Neural cell (in vitro differentiated cells): ENCODE measurements around the gene DOK5.

Experiments
- CTCF ChIP-seq: fragments of 450-650 bp; IDR thresholded peaks from 2 replicates; pipeline ENCODE4 v1.5.1; 2014; ENCODE audit warnings: antibody characterized with exemption, mild to moderate bottlenecking, moderate library complexity; ENCODE audit not compliant: poor library complexity, severe bottlenecking
- EP300 ChIP-seq: fragments of 450-650 bp; conservative IDR thresholded peaks from 2 replicates; pipeline ENCODE4 v1.6.1; 2014; ENCODE audit warnings: antibody characterized with exemption, mild to moderate bottlenecking, moderate library complexity; ENCODE audit not compliant: poor library complexity, severe bottlenecking
- EZH2 ChIP-seq: fragments of 200-600, 300-800 bp; shearing (Covaris generic), sonication (generic); IDR thresholded peaks from 2 replicates; pipeline ENCODE4 v1.6.1; 2014; ENCODE audit warnings: antibody characterized with exemption, low read length, borderline replicate concordance, mild to moderate bottlenecking; ENCODE audit not compliant: insufficient read depth, poor library complexity, severe bottlenecking

GRCh38 chr20:54643761-54644160, 168.4 kb downstream of the DOK5 start:
- no peak for TF ChIP-seq CTCF
- TF ChIP-seq EZH2, result no peak
- no peak for TF ChIP-seq EP300
